ENCODE data around the gene NGEF.

DNA sequence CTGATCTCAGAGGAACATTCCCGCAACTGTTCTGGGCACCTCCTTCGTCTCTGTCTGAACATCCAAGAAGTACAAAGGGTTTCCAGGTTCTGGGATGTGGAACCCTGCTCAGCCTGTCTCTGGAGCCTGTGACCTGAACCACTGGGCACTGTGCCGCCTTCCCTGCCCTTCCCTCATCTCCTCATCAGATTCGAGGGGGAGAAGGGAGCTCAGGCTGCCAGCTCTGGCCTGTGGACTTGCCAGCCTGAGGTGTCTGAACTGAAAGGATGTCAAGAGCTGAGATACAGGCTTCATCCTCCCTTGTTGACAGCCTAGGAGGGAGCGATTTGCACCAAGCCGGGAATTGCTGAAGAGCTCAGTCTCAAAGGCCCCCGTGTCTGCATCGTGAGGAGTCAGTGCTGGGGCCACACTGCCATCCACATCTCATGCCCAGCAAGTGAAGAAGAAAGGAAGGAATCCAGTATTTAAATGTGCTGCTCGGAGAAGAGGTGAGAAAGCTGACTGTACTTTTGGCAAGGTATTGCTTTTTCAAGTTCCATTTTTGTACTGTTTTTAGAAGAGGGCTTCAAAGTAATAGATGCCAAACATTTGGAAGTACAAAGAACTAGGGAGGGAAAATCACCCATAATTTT, 32.0 kb upstream of the NGEF start:
- TF ChIP-seq POLR2AphosphoS5 (IDR thresholded peaks at IDR 0.05; ENCODE audit: low read depth, low read length) (no peak), TAF1 (IDR thresholded peaks at IDR 0.05; ENCODE audit: borderline replicate concordance, low read depth, low read length) (no peak), SMC3 (IDR thresholded peaks at IDR 0.05; ENCODE audit: low read depth, low read length) (no peak), RFX5 (IDR thresholded peaks at IDR 0.05; ENCODE audit: low read length) (no peak), CTCF (IDR thresholded peaks at IDR 0.05) (no peak), EP300 (IDR thresholded peaks at IDR 0.05; ENCODE audit: borderline replicate concordance in 1 of 2, low read depth in 1 of 2, low read length in 1 of 2) (no peak)
